ENCODE measurements around the gene FOXC2.
A peak's percentile ranks its signal among the peaks of the same experiment; 100 is the strongest.

The FOXC2 gene

DNA sequence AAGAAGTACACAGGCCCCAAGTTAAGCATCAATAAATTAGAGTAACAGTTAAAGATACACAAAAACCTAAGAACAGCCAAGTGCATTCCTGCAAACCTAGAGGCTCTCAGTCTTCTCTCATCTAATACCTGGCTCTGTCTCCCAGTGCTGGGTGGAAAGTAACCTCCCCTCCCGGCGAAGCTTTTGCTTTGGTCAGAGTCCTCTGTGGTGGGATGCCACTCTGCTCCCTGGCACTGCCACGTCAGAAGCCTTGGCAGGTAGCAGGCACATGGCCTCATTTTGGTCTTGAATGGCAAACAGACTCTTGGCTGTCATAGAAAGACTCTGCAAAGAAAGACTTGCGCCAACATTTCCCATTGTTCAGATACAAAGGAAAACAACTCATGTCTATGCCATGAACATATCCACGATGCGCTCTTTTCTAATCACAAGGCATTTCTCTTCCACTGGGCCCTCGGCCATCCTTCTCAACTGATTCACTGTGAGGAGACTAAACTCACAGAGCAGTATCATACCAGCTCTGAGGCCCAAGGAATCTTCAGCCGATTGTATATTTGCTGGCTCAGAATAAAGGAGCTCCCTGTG, 32.8 kb upstream of the FOXC2 start:
- DNase-seq: no peak

DNA sequence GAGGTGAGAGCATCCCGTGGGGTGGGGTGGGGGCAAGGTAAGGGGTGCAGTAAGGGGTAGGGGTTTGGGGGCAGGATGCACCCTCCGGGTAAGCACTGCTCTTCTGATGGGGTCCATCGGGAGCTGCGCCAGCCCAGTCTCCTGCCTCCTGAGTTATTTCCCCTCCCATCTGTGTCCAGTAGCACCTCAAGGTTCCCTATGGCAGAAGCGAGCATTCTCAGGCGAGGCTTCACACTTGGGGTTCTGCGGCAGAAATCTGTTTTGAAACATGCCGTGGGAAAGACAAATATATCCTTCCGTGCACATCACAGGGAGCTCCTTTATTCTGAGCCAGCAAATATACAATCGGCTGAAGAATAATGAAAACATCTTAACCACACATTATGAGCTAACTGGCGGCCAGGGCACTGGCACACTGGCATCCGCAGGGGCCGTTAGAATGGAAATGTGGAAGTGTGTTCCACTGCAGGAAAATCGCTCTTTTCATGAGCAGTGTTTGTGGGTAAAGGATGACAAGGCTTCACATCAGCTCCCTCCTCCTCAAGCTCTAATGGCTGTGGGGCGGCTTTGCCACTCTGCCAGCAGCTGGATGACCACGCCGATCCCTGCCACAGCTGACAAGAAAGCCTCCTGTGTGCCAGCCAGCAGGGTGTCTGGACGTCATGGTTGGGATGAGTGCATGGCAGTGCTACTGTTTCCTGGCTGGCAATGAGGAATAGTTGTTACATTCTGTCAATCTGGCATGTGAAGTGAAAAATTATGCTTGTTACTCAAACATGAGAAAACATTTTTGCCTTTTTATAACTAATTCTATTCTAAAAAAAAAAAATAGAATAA, 31.6 kb upstream of the FOXC2 start:
- no peak for DNase-seq

DNA sequence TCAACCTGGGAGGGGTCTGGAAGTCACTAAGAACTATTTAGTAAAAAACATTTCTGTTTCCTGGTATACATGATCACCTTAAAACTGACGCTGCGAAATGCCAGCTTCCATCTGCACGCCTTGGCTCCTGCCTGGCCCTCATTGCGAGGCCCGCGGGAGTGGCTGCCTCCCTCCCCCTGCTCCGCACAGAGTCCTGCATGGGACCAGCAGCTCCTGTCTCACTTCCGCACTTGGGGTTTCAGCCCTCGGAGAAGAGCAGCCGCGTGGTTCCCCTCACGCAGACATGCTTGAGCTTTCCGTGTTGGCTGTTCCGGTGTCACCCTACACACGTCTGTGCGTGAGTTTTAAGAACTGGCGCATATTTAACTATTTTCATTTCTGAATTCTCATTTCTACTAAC, 30.0 kb upstream of the FOXC2 start:
- no peak for DNase-seq

DNA sequence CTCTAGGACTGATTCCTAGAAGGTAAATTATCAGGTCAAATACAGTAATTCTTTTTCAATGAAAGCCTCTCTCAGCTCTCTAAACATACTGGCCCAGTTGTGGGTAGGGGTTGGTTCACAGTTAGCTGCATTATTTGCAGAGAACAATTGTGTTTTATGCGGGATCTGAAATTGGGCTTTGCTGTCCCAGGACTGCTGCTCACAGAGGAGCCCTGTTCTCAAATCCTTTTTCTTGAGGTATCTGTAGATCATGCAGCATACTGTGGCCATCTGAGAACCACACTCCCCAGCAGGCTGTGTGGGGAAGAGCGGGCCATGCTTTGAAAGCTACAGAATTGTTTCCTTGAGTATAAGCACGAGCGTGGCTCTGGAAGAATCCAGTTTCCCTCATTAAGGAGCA, 29.1 kb upstream of the FOXC2 start:
- no peak for DNase-seq

DNA sequence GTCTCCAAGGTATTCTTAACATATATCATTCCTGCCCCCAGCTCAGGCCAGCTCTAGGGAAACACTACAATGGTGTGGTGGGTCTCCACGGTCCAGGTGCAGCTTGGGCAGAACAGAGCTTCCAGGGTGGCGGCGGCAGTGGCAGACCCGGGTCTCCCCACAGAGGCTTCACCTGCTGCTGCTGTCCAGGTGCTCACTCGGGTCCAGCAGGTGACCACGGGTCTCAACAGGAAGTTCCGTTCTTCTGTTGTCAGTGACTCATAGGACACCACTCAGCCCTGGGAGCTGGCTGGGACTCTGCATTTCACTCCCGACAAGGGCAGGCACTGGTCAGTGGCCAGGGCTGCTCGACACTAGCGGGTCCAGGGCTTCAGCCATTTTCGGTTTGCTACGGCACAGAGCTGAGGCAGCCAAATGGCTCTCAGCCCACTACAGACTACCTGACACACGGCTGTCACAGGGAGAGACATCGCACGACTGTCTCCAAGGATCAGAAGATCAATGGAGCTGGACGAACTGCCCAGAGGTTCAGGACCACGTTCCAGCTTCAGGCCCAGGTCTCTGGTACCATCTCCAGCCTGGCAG, 28.3 kb upstream of the FOXC2 start:
- DNase-seq: no peak

DNA sequence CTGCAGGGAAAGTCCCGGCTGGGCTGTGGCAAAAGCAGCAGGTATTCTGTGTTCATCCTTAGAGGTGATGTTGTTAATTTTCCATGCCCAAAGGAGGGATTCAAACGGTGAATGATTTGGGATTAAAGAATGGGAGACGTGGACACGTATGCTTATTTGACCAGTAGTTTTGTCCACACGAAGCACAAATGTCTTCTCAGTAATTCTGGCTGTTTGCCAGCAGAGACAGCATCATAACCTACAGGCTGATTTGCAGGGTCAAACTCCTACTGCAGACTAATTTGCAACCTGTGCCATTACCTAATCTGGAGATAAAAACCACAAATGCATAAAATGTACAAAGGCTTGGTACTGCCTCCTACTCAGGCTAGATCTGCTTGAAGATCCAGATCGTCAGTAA, 25.7 kb upstream of the FOXC2 start:
- DNase-seq: peak; percentile 53

DNA sequence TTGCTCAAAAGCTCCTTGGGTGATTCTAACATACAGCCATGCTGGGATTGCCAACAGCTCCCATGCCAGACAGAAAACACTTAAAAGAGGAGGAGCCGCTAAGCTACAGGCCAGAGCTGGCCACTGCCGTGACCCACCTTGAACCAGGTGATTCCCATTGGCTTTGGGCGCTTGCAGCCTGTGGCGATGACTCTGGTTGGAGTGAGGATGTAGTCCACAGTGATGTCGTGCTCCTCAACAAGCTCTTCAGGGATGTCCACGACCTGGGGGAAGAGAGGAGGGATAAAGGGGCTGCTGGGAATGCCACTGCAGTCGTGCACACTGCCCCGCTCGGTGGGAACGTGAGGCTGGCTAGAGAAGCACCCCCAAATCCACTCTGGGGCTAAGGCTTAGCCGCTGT, 25.1 kb upstream of the FOXC2 start:
- no peak for DNase-seq

DNA sequence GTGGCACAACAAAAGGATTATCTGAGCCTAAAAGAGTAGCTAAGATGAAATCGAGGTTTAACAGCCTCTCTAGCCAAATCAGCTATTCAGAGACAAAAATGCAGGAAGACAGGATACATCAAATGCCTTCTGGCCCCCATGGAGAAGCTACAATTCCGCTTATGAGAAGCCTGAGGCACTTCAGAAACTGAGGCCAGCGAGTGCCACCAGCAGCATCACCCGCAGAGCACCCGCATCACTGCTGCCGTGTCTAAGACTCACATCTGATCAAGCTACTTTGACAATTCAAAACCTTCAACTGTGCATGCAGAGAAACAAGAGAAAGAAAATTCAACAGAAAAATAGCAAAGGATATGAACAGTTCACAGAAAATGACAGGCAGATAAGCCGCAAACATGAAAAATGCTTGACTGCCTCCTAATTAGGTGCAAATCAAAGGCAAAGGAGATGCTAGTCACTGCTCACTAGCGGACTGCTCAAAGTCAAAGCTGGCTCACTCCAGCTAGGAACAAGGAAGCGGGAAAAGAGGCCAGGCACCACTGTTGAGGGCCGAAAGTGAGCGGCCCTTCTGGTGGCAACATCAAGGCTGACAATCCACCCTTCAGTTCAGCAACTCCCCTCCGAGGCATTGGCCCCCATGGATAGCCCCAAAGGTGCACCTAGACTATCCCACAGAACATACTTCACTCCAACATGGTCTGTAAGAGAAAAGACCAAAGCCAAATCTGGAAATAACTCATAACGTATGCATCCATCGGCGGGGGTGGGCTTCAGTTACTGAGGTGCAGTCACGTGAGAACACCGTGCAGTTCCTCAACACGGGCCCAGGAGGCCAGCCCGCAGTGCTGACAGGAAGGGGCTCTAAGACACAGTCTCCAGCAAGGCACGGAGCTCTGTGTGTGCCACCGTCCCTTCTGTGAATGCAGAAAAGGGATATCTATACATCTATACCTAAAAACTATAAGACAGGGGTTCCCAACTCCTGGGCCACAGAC, 23.6 kb upstream of the FOXC2 start:
- no peak for DNase-seq

DNA sequence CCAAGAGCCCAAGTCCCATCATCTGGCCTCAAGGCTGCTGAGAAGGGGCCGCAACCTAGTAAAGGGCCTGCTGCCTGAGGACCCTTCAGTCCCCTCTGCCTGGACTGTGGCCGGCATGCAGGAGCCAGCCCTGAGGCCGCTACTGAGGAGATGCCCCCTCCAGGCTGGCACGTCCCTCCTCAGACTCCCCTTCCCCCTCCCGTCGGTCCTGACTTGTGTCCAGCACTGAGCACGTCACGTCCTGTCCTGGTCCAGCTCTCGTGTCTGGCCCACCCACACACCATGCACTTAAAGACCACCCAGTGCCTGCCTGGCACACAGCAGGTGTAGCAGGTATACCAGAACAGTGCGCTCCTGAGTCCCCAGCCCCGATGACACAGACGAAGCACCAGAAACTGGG, 21.1 kb upstream of the FOXC2 start:
- DNase-seq: no peak

DNA sequence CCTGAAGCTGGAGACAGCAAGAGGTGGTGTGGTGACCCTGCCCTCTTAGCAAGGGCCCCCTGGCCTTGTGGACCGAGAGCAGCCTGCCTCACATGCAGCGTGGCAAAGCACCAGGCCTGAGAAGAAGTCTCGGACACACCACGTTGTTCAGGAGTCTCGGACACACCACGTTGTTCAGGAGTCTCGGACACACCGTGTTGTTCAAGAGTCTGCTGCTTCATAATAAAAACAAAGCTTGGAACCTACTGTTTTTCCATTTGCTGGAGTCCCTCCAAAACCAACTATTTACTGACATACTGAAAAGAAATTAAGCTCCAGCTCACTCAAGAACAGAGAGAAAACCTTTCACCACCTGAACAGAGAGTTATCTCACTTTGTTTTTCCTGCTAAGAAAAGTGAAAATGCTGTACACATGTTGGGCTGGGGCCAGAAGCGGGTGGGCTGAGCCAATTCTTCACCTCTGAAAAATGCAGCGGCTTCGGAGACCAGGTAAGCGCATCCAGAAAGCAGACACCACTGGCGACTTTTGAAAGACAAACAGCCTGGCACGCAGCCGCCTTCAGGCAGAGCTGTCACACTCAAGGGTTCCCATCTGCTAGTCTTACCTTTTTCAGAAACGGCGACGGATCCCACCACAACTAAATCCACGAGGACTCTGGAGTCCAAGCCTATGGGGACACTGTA, 20.5 kb upstream of the FOXC2 start:
- no peak for DNase-seq

DNA sequence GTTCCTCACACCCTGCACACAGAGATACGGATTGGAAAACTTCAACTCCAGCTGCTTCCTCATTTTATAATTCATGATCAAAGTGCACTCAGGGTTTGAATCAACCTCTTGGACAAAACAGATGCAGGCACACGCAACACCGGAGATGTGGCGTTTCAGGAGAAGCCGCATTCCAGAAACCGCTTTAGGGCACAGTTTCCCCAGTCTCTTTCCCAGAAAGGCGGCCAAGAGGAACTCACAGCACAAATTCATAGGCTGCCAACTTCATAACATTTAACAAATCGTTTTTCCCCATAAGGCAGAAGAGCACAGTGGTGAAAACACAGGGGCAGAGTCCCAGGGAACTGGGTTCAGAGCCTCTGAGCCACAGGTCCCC, 20.0 kb upstream of the FOXC2 start:
- DNase-seq: no peak

DNA sequence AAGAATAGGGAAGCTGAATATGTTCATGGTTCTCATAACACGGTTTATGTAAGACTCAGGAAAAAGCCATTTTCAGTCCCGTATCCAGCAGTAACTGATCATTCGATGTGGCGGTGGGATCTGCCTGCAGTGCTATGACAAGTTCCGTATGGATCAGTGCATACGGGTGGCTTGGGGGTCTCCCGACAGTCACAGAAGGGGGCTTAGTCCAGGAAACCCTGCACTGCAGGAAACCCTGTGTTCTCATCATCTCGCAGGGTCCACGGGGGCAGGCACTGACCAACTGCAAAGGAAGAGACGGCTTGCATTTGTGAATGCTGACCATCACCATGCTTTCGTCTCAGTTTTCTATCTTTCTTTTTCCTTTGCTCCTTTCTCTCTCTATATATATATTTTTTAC, 19.3 kb upstream of the FOXC2 start:
- DNase-seq: no peak

DNA sequence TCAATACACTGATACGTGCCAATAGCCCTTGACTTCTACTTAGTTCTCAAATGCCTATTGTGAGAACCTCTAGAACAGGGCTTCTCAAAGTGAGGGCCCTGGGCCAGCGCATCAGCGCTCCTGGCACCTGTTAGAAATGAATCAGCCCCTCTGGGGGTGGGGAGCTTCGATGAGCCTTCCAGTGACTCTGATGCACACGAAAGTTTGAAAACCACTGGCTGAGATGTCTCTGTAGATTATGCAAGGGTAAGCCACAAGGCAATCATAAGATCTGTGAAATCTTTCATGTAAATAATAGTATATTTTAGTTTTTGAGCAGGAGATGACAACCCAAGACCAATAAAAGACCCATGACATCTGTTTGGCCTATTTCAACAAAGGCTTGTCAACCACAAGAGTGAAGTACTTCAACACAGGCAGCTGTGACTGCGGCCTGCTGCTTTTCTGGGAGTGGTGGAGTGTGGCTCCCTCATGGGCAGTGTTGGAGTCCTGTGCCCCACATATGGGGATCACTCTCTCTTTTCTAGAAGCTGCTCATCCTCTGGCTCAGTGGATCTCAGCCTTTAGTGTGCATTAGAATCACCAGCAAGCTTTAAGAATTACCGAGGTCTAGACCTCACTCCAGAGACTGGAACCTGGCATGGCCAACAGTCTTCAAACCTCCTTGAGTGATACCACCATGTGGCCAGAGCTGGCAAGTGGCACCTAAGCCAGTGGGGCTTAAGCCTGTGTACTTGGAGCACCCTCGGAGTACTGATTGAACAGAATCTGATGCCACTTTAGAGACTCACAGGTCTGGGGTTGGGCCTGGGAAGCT, 17.3 kb upstream of the FOXC2 start:
- DNase-seq: no peak

DNA sequence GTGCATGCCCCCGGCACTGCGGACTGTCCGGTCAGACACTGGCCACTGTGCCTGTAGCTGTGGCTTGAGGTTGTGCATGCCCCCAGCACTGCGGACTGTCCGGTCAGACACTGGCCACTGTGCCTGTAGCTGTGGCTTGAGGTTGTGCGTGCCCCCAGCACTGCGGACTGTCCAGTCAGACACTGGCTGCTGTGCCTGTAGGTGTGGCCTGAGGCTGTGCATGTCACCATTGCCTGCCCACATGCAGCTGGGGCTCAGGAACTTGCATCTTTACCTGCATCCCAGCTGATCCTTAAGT, 16.8 kb upstream of the FOXC2 start:
- no peak for DNase-seq

DNA sequence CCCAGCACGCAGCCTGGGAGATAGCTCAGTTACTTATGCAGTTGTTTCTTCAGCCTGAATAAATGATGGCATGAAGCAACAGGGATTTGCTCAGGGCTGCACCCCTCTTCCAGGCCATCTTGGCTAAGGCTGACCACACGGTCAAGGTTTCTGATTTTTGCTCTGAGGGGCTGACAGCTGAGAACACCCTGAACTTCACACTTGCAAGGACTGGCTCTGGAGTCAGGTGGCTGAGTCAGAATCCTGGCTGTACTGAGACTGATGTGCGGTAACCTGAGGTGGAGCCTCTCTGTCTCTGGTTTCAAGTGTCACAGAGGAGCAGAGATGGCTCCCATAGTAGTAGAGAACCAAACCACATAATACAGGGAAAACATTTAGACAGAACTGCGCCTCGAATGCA, 16.3 kb upstream of the FOXC2 start:
- no peak for DNase-seq

DNA sequence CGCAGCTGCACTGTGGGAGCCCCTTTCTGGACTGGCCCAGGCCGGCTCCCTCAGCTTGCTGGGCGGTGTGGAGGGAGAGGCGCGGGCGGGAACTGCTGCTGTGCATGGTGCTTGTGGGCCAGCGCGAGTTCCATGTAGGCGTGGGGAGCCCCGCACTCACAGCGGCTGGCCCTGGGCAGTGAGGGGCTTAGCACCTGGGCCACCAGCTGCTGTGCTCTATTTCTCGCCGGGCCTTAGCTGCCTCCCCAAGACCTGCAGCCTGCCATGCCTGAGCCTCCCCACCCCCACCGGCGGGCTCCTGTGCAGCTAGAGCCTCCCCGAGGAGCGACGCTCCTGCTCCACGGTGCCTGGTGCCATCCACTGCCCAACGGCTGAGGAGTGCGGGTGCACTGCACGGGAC, 13.3 kb upstream of the FOXC2 start:
- no peak for DNase-seq

DNA sequence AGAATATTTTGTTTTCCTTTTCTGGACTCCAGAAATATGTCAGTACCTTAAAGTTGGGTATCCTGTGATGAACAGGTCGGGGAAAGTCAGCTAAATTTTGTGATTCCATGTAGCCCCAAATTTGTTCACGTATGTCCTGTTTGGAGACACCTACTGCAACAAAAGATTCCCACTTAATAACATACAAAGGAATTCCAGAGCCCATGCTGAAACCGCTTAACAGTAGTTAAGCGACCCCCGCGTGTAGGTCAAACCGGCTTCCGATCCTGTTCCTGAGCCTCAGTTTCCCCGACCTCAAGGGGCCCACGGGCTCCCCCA, 12.1 kb upstream of the FOXC2 start:
- no peak for DNase-seq

DNA sequence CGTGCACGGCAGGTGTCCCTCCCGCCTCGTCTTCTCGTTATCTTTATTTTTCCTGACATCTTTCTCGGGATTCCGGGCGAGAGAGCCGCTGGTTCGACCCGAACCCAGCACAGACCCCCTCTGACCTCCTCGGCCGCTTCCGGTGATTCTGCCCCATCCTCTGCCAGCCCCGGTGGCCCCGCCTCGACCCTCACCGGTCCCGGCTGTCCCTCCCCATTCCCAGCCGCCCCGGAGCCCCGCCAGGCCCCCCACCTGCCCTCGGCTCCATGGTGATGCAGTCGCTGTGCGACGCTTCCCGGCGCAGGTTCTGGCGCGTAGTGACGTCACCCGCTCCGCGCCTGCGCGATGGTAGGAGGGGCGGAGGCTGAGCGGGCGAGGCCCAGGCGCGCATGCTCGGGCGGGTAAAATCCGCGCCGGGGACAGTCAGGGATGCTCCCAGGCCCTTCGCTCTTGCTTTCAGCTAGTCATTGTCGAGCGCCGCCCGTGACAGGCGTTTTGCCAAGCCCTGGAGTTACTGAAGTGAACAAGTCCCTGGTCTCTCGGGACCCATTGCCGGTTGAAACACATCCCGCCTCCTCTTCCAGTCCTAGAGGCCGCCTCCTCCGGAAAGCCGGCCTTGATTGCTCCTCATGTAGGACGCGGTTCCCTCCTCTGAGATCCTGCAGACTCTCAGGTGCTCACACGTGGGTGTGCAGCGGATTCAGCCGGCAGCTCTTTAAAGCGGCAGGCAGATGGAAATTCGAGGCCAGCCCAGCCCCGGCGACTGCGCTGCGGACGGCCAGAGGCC, 11.5 kb upstream of the FOXC2 start, which contains the start of gene MTHFSD:
MTHFSD (minus strand) TSS at position 319 of the 787 bp plus-strand sequence; CDS start at position 268, 51 bp downstream.
- DNase-seq: peak; percentile 81

DNA sequence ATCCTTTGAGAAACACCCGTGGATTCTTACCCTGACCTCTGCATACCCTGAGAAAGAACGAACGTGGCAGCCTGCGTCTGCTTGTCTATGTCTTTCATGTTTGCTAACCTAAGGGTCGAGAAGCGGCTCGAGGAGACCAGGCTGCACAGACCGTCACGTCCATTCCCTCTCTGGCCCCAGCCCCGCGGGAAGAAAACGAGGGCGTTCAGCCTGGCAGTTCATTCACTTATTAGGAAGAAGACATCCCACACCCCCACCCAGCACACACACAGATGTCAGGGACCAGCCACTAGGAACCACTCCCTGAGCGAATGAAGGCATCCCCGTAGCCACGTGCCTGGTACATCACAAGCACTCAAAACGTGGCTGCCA, 10.9 kb upstream of the FOXC2 start:
- peak; percentile 7 for DNase-seq

DNA sequence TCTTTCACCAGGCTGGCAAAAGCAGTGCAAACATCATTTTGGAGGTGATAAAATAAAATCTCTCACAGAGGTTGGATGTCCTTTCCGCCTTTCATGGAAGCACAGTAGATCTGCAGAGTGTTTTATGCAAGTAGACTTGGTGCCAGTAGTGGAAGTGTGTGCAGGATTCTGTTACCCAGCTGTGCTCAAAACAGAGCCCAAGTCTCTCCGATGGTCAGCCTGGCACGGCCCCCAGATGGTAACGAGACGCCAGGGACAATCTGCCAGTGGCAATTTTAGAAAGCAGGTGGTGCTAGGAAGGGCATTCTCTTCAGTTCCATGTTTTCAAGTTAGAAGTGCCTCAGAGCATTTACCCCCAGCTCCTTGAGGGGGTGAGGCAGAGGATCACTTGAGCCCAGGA, 10.1 kb upstream of the FOXC2 start:
- no peak for DNase-seq

DNA sequence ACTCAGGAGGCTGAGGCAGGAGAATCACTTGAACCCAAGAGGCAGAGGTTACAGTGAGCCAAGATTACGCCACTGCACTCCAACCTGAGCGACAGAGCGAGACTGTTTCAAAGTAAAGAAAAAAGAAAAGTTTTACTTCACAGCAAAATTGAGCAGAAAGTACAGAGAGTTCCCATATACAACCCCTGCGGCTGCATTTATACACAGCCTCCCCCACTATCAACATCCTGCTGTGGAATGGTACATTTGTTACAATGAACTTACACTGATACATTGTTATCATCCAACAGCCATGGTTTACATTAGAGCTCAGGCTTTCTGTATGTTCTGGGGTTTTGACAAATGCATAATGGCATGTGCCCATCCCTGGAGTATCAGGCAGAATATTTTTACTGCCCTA, 9.0 kb upstream of the FOXC2 start:
- DNase-seq: no peak

All from NCI-H146 (cell line).